Subcutaneous abdominal adipose tissue (tissue), 5 donors: Measurements from ENCODE around the gene ZNF37A.
A peak's percentile ranks its signal among the peaks of the same experiment; 100 is the strongest.
"Not testable (repeated sequence)": the region's sequence is repeated elsewhere in the genome, so short reads cannot be mapped to it uniquely, and the experiment has no call there.

Experiments
- H3K27ac ChIP-seq: one replicate; pipeline ENCODE4 v1.7.0; 2013; ENCODE audit warnings: low read depth, mild to moderate bottlenecking, inconsistent platforms, low read length, moderate library complexity
- H3K27me3 ChIP-seq, 5 donors: one replicate each; pipeline ENCODE4 v1.7.0; 2013; ENCODE audit warnings: low read length in 5 of 5, inconsistent platforms in 1 of 5; ENCODE audit not compliant: control insufficient read depth in 5 of 5, insufficient read depth in 4 of 5
- H3K36me3 ChIP-seq, 5 donors: one replicate each; pipeline ENCODE4 v1.7.0; 2013; ENCODE audit warnings: low read length in 5 of 5; ENCODE audit not compliant: control insufficient read depth in 5 of 5, insufficient read depth in 5 of 5
- H3K4me1 ChIP-seq, 5 donors: one replicate each; pipeline ENCODE4 v1.7.0; 2013; ENCODE audit warnings: low read length in 5 of 5, mild to moderate bottlenecking in 3 of 5, moderate library complexity in 1 of 5; ENCODE audit not compliant: control insufficient read depth in 5 of 5, insufficient read depth in 5 of 5
- H3K4me3 ChIP-seq, 5 donors: one replicate each; pipeline ENCODE4 v1.7.0; 2013; ENCODE audit warnings: low read length in 5 of 5, low read depth in 1 of 5
- H3K9ac ChIP-seq, 5 donors: one replicate each; pipeline ENCODE4 v1.7.0; 2013; ENCODE audit warnings: low read length in 5 of 5, mild to moderate bottlenecking in 4 of 5, moderate library complexity in 3 of 5
- H3K9me3 ChIP-seq, 5 donors: one replicate each; pipeline ENCODE4 v1.7.0; 2013; ENCODE audit warnings: low read length in 5 of 5; ENCODE audit not compliant: control insufficient read depth in 5 of 5
- donor health status: healthy.
- donor health status: healthy.
- donor health status: healthy.
- donor health status: healthy.
- donor health status: healthy.

The ZNF37A gene

DNA sequence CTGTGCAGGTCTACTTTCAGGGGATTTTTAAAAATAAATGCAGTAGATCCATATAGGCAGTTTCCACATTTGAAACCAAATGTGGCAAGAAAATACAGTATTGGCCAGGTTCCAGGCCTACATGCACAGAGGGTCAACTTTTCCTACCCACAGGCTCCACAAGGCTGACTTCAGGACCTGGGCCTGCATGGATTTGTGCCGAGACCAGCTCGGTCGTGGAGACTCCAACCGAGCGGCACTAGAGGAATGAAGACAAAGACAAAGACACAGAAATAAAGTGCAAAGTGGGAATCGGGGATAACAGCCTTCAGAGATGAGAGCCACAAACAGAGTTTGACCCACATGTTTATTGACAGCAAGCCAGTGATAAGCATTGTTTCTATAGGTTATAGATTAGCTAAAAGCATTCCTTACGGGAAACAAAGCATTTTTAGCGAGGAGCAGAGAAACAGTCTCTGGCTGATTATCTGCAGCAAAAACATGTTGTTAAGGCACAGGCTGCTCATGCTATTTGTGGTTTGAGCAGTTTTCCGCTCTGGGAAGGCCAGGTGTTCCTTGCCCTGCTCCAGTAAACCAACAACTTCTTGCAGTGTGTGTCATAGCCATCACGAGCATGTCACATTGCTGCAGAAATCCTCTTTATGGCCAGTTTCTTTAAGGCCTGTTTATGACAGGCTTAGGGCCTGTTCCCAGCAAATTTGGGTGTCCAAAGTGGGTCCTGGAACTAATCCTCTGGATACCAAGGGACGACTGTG lies 52.6 kb downstream of the ZNF37A start:
- Histone ChIP-seq H3K9ac (no peak overlapping the region), H3K27ac (no peak overlapping the region), H3K4me3 (no peak overlapping the region), H3K27me3 (no peaks in the 10 kb centered on the region), H3K9me3 (peaks cover 2 to 43% (median 22%) of the 10 kb centered on the region in 5 donors), H3K4me1 (no peaks in the 10 kb centered on the region), H3K36me3 (no peaks in the 10 kb centered on the region)

DNA sequence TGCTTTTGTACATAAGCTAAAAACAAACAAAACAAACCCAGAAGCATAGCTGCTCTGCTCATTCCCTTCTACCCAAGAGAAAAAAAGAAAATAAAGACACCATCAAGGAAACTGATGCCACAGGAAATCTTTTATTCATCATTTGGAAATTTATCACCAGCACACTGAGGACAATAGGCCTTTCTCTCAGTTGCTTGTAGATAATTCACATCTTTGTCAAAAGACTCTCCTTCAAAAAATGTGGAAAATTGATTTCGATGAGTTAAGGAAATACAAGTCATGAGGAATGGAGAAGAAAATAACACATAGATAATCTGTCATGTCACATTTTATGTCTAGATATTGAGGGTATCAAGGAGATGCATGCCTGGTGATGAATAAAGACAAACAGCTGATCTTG lies 53.5 kb downstream of the ZNF37A start:
- H3K27me3 ChIP-seq, result no peaks in the 10 kb centered on the region
- H3K9ac ChIP-seq, result no peak overlapping the region
- H3K36me3 ChIP-seq, result no peaks in the 10 kb centered on the region
- no peak overlapping the region for H3K4me3 ChIP-seq
- peaks cover 2 to 43% (median 22%) of the 10 kb centered on the region in 5 donors for H3K9me3 ChIP-seq
- no peak overlapping the region for H3K27ac ChIP-seq
- H3K4me1 ChIP-seq, result no peaks in the 10 kb centered on the region

DNA sequence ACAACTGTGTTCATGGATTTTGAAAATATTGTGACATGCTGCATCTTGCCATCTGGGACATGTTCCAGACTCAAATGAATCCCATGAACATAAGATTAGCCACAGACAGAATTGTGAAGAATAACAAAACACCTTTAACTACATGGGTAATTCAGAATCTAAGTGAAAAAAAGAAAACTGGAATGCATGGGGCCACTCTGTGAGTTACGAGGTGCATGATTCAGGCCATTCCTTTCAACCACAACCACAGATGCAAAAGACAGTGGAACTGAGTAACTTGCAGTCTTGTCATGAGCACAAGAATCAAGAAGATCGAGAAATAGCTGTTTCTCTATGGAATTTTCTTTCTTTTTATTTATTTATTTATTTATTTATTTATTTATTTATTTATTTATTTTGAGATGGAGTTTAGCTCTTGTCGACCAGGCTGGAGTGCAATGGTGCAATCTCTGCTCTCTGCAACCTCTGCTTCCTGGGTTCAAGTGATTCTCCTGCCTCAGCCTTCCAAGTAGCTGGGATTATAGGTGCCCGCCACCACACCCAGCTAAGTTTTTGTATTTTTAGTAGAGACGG lies 56.8 kb downstream of the ZNF37A start:
- peaks cover 2 to 33% (median 20%) of the 10 kb centered on the region in 5 donors for H3K9me3 ChIP-seq
- not testable (repeated sequence) for H3K27me3 ChIP-seq, H3K36me3 ChIP-seq, H3K4me3 ChIP-seq, H3K9ac ChIP-seq, H3K27ac ChIP-seq, H3K4me1 ChIP-seq

DNA sequence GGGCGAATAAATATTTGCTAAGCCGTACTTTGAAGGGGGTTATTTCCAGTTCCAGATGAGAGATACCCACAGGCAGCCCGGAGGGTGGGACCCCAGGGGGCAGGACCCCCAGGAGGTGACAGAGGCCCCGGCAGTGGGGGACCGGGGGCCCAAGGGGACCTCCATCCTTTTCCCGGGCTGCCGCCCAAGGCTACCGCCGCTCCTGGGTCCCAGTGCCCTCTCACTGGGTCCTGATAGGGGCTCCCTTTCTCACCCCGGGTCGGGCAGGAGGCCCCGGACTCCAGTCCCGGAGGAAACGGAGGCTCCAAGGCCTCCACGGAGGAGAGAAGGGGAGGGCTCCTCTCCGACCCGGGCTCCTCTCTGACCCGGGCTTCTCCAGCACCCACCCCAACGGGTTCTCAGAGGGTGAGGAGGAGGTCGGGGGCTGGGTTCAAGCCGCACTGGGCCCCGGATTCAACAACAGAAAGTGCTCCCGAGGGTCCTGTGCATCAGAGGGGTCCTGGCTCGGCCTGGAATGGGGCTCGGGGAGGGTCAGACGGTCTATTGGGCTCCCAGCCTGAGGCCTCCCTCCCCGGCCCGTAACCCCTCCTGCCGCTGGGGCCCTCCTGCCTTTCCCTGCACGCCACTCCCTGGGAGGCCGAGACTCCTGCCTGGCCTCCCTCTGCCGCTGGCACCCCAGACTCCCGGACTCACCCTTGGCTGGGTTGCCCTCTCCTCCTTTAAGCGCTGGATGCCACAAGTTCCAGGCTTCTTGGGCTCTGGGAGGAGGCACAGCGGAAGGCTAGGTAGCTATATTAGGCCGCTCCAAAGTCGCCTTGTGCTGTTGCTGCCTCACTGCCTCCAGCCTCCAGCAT lies 62.5 kb downstream of the ZNF37A start:
- H3K4me3 ChIP-seq, result peak overlapping the region in 1 of 5 donors; percentile 11
- no peak overlapping the region for H3K27ac ChIP-seq
- no peak overlapping the region for H3K9ac ChIP-seq
- no peaks in the 10 kb centered on the region for H3K27me3 ChIP-seq
- no peaks in the 10 kb centered on the region for H3K4me1 ChIP-seq
- H3K9me3 ChIP-seq, result peaks cover 0 to 34% (median 28%) of the 10 kb centered on the region in 5 donors
- H3K36me3 ChIP-seq, result no peaks in the 10 kb centered on the region

DNA sequence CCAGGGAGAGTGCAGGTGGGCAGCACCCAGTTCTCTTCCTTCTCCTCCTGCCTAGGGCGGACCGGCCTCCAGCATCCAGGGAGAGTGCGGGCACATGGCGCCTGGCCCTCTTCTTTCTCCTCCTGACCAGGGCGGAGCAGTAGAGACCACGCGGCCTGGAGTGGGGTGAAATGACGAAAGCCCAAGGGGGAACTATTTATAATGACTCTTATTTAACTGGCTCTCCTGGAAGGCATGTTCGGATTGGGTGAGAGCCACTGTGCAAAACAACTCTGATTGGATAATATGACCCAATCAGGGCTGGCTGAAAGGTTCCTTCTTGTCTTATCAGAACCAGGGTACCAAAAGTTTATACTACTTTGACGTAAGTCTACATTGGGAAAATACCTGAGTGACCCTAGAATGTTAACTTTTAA lies 63.1 kb downstream of the ZNF37A start:
- H3K9ac ChIP-seq, result no peak overlapping the region
- H3K27me3 ChIP-seq, result no peaks in the 10 kb centered on the region
- no peak overlapping the region for H3K27ac ChIP-seq
- H3K4me1 ChIP-seq, result no peaks in the 10 kb centered on the region
- H3K9me3 ChIP-seq, result peaks cover 0 to 39% (median 28%) of the 10 kb centered on the region in 5 donors
- no peaks in the 10 kb centered on the region for H3K36me3 ChIP-seq
- peak overlapping the region in 1 of 5 donors; percentile 11 for H3K4me3 ChIP-seq

DNA sequence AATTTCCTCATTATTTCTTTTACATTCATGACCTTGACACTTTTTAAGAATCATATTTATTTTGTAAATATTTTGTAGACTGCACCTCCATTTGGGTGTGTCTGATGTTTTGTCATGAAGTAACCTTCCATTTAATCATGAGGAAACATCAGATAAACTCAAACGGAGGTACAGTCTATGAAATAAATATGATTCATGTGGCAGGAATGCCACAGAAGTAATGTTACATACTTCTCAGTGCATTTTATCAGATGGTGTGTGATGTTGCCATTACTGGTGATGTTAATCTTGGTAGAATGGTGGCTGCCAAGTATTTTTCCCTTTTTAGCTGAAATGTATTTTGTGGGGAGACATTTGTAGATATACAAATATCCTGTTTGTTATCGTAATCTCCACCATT lies 64.9 kb downstream of the ZNF37A start:
- no peak overlapping the region for H3K27ac ChIP-seq
- no peak overlapping the region for H3K4me3 ChIP-seq
- no peaks in the 10 kb centered on the region for H3K4me1 ChIP-seq
- no peaks in the 10 kb centered on the region for H3K36me3 ChIP-seq
- no peaks in the 10 kb centered on the region for H3K27me3 ChIP-seq
- no peak overlapping the region for H3K9ac ChIP-seq
- H3K9me3 ChIP-seq, result peaks cover 0 to 39% (median 28%) of the 10 kb centered on the region in 5 donors

DNA sequence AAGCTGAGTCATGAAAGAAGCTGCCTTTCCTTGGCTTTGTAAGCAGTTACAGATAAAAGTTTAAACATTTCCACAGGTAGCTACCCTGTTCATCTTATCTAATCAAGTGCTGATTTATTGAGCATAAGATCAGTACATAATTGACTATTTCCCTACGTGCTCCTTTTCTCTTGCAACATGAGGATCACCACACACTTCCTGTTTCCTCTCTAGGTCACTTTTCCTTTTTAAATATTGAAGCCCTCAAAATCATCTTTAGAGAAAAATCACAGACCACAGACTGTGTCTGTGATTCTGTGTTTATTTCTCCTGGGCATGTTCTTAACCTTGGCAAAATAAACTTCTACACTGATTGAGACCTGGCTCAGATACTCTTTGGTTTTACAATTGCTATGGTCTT lies 69.5 kb downstream of the ZNF37A start:
- Histone ChIP-seq H3K4me1 (no peaks in the 10 kb centered on the region), H3K36me3 (no peaks in the 10 kb centered on the region), H3K27me3 (no peaks in the 10 kb centered on the region), H3K4me3 (no peak overlapping the region), H3K9ac (no peak overlapping the region), H3K27ac (no peak overlapping the region), H3K9me3 (peaks cover 0 to 26% (median 15%) of the 10 kb centered on the region in 5 donors)

DNA sequence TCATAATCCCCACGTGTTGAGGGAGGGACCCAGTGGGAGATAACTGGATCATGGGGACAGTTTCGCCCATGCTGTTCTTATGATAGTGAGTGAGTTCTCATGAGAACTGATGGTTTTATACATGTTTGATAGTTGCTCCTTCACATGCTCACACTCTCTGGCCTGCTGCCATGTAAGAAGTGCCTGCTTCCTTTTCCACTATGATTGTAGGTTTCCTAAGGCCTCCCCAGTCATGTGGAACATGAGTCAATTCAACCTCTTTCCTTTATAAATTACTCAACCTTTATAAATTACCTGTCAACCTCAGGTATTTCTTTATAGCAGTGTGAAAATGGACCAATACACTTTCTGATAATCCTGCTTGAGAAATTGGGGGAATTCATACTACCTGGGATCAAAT lies 80.2 kb downstream of the ZNF37A start:
- no peaks in the 10 kb centered on the region for H3K36me3 ChIP-seq
- H3K27ac ChIP-seq, result no peak overlapping the region
- H3K9ac ChIP-seq, result no peak overlapping the region
- no peaks in the 10 kb centered on the region for H3K4me1 ChIP-seq
- peaks cover 0 to 3% (median 0%) of the 10 kb centered on the region in 5 donors for H3K9me3 ChIP-seq
- no peak overlapping the region for H3K4me3 ChIP-seq
- H3K27me3 ChIP-seq, result no peaks in the 10 kb centered on the region

DNA sequence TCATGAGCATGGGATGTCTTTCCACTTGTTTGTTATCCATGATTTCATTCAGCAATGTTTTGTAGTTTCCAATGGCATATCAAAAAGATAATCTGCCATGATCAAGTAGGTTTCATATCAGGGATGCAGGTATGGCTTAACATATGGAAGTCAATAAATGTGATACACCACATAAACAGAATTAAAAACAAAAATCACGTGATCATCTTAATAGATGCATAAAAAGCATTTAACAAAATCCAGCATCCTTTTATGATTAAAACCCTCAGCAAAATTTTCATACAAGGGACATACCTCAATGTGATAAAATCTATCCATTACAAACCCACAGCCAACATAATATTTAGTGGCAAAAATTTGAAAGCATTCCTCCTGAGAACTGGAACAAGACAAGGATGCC lies 90.3 kb downstream of the ZNF37A start:
- Histone ChIP-seq H3K9ac (no peak overlapping the region), H3K4me1 (no peaks in the 10 kb centered on the region), H3K36me3 (no peaks in the 10 kb centered on the region), H3K4me3 (no peak overlapping the region), H3K27me3 (no peaks in the 10 kb centered on the region), H3K9me3 (peaks cover 0 to 9% (median 0%) of the 10 kb centered on the region in 5 donors), H3K27ac (no peak overlapping the region)
